A673 (cell line): Measurements from ENCODE around the gene AHDC1. TPM values are rescaled to one million over a fixed set of nuclear protein-coding genes. Genes with fewer than 3 reads are reported as not detected.
"Not testable (repeated sequence)": the region's sequence is repeated elsewhere in the genome, so short reads cannot be mapped to it uniquely, and the experiment has no call there.

Experiments
- BruUV-seq: library from RNA; stranded (reverse); fragments of 400-500 nt; replicated peaks from 2 replicates; lab custom pipeline; 2021; lab: Mats Ljungman, UMichigan
- CTCF ChIA-PET: fragments of 300-600 bp; sonication (Branson Sonifier 250); formaldehyde crosslinking; loops from one replicate; lab custom pipeline; 2022; ENCODE audit warnings: antibody characterized with exemption; lab: Charles Lee
- POLR2A ChIA-PET: fragments of 300-600 bp; sonication (Branson Sonifier 250); formaldehyde crosslinking; loops from one replicate; lab custom pipeline; 2022; ENCODE audit warnings: antibody characterized with exemption; ENCODE audit not compliant: low non-redundant PET; lab: Charles Lee
- DNase-seq: peaks from one replicate; pipeline ENCODE4 v3.0.0-alpha.2; 2015; ENCODE audit warnings: low spot score
- H3K27ac ChIP-seq: fragments of 200-600 bp; sonication (generic); 2 replicates; pipeline ENCODE4 v1.5.1; 2016; ENCODE audit warnings: mixed run types, low read depth, mild to moderate bottlenecking, mixed read lengths, antibody characterized with exemption, low read length; ENCODE audit not compliant: poor library complexity, severe bottlenecking
- H3K27me3 ChIP-seq: fragments of 200-600 bp; sonication (generic); replicated peaks from 2 replicates; pipeline ENCODE4 v1.6.1; 2017; ENCODE audit warnings: mixed run types, low read depth, mild to moderate bottlenecking, mixed read lengths, antibody characterized with exemption, low read length; ENCODE audit not compliant: insufficient read depth, poor library complexity
- H3K36me3 ChIP-seq: fragments of 200-600 bp; sonication (generic); 2 replicates; pipeline ENCODE4 v1.6.1; 2016; ENCODE audit warnings: mixed run types, mild to moderate bottlenecking, mixed read lengths, antibody characterized with exemption, low read length; ENCODE audit not compliant: insufficient read depth, poor library complexity, severe bottlenecking
- H3K4me1 ChIP-seq: fragments of 200-600 bp; sonication (generic); 2 replicates; pipeline ENCODE4 v1.6.1; 2017; ENCODE audit warnings: mixed run types, mild to moderate bottlenecking, mixed read lengths, antibody characterized with exemption, low read length; ENCODE audit not compliant: insufficient read depth, poor library complexity, severe bottlenecking
- H3K4me3 ChIP-seq: fragments of 200-600 bp; sonication (generic); 2 replicates; pipeline ENCODE4 v1.5.1; 2016; ENCODE audit warnings: low read depth, mixed run types, mild to moderate bottlenecking, mixed read lengths, low read length; ENCODE audit not compliant: poor library complexity, severe bottlenecking
- H3K9me3 ChIP-seq: fragments of 200-600 bp; sonication (generic); 2 replicates; pipeline ENCODE4 v1.6.1; 2016; ENCODE audit warnings: mixed run types, low read depth, mild to moderate bottlenecking, mixed read lengths, antibody characterized with exemption, low read length; ENCODE audit not compliant: poor library complexity, severe bottlenecking
- EZH2 ChIP-seq: fragments of 200-600 bp; sonication (generic); IDR thresholded peaks from 2 replicates; pipeline ENCODE4 v1.6.1; 2017; ENCODE audit warnings: borderline replicate concordance, low read depth, mild to moderate bottlenecking, mixed read lengths, antibody characterized with exemption, low read length; ENCODE audit not compliant: poor library complexity, severe bottlenecking
- intact Hi-C: fragments of 100-400 bp; cut with micrococcal nuclease; formaldehyde crosslinking; loops from one replicate; pipeline ENCODE4 v1.10.0; 2022; ENCODE audit not compliant: unreplicated experiment
- total RNA-seq: library from RNA; stranded (reverse); gene quantifications from 2 replicates; pipeline ENCODE4 v1.2.3, GENCODE V29; 2021
- TF ChIP-seq, protein P1 (sequence below): fragments of 300-800, 200-600 bp; sonication (generic); conservative IDR thresholded peaks from 2 replicates; pipeline ENCODE4 v1.5.1; 2017; ENCODE audit warnings: low read depth, mild to moderate bottlenecking, antibody characterized with exemption, low read length, moderate library complexity, mixed read lengths

Gene AHDC1
- total RNA-seq, 1 experiment from 2014 or later, result 33.2 TPM

- intact Hi-C loops, result no loop called here
- BruUV-seq, result no TSS peak
- POLR2A ChIA-PET, result no interaction called here
- Histone ChIP-seq H3K4me3 (no peak overlapping the region), H3K36me3 (no peaks in the 10 kb centered on the region), H3K27me3 (no peaks in the 10 kb centered on the region), H3K9me3 (no peaks in the 10 kb centered on the region), H3K4me1 (no peaks in the 10 kb centered on the region), H3K27ac (no peak overlapping the region)
- DNase-seq, result no peak
- TF ChIP-seq EZH2, result no peak
- TF ChIP-seq, protein P1, sequence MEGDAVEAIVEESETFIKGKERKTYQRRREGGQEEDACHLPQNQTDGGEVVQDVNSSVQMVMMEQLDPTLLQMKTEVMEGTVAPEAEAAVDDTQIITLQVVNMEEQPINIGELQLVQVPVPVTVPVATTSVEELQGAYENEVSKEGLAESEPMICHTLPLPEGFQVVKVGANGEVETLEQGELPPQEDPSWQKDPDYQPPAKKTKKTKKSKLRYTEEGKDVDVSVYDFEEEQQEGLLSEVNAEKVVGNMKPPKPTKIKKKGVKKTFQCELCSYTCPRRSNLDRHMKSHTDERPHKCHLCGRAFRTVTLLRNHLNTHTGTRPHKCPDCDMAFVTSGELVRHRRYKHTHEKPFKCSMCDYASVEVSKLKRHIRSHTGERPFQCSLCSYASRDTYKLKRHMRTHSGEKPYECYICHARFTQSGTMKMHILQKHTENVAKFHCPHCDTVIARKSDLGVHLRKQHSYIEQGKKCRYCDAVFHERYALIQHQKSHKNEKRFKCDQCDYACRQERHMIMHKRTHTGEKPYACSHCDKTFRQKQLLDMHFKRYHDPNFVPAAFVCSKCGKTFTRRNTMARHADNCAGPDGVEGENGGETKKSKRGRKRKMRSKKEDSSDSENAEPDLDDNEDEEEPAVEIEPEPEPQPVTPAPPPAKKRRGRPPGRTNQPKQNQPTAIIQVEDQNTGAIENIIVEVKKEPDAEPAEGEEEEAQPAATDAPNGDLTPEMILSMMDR, result no peak
- CTCF ChIA-PET, result interaction anchor here (0.6 kb wide), 1 partner anchor 37 kb away, joined by 6 read pairs; no protein-coding TSS in a partner anchor
These were observed 41.1 kb upstream of the AHDC1 start for GRCh38 chr1:27645071-27645415.

DNA sequence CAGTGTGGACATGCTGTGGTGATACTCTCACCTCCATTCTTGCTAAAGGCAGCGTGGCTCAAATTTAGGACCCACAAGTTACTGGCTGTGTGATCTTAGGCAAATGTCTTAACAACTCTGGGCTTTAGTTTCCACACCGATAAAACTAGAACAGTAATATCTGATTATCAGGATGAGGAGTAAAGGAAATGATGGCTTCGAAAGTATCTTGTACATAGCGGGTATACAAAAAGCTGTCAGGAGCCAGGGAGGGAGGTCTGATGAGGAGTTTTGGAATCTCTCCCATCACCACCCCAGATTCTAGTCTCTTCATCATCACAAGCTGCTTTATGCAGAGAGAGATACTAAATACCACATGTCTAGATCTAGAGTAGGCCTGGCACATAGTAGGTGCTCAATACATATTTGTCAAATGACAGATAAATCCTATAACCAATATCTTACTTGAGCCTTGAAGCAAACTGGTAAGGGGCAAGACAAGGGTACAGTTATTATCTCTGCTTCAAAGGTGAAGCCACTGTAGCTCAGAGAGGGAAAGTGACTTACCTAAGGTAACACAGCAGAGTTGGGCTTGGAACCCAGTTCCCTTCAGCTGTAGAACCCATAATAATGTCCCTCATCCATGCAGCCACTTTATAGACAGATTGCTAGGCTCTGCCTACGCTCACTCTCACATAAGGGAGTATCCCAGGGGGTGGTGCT, 40.6 kb upstream of the AHDC1 start:
- Histone ChIP-seq H3K9me3 (no peaks in the 10 kb centered on the region), H3K4me3 (no peak overlapping the region), H3K27me3 (no peaks in the 10 kb centered on the region), H3K27ac (no peak overlapping the region), H3K4me1 (no peaks in the 10 kb centered on the region), H3K36me3 (no peaks in the 10 kb centered on the region)
- ChIA-PET CTCF (interaction anchor here (0.6 kb wide), 1 partner anchor 36 kb away, joined by 6 read pairs; no protein-coding TSS in a partner anchor), POLR2A (no interaction called here)
- BruUV-seq, result no TSS peak
- DNase-seq, result no peak
- TF ChIP-seq, protein P1, result no peak
- no peak for TF ChIP-seq EZH2
- intact Hi-C loops, result no loop called here

DNA sequence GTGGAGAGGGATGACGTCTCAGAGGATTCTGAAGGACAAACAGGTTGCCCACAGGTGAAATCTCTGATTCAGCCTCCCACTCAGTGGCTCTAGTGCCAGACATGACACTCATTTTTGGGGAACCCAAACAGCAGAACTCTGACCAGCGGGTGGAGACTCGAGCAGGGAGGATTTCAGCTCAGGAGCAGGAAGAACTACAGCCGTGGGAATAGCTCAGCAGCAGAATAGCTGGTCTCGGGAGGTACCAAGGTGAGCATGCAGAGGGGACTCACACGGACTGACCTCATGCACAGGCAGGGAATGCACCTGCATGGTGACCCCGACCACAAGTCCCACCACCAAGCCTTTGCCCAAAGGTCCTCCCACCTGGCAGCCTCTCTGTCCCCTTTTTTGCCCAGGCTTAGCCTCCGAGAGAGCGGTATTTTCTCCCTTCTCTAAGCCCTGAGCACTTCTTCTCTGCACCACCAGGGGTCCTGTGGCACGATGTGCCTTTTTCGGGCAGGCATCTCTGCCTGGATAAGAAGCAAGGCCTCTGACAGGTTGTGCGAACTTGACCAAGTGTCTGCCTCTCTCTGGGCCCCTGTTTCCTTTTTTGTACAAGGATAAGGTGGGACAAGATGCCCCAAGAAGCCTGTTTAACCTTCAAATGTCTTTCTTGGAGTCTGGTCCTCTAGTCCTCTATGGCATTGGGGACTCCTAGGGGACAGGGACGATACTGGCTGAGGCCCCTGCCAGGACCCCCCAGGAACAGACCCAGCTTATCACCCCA, 39.8 kb upstream of the AHDC1 start:
- no peaks in the 10 kb centered on the region for H3K27me3 ChIP-seq
- POLR2A ChIA-PET, result no interaction called here
- CTCF ChIA-PET, result interaction anchor here (0.7 to 1.0 kb wide), 3 partner anchors 19 to 44 kb away, joined by 3 to 4 read pairs (median 4); no protein-coding TSS in a partner anchor
- BruUV-seq, result no TSS peak
- no peaks in the 10 kb centered on the region for H3K9me3 ChIP-seq
- no peak overlapping the region for H3K27ac ChIP-seq
- no peaks in the 10 kb centered on the region for H3K36me3 ChIP-seq
- DNase-seq, result peak; percentile 73
- no peak overlapping the region for H3K4me3 ChIP-seq
- intact Hi-C loops, result no loop called here
- TF ChIP-seq, protein P1, result peak; percentile 75
- TF ChIP-seq EZH2, result no peak
- no peaks in the 10 kb centered on the region for H3K4me1 ChIP-seq

GRCh38 chr1:27640514-27640913, 36.6 kb upstream of the AHDC1 start:
- not testable (repeated sequence) for H3K27me3 ChIP-seq

More at GRCh38 chr1:27640514-27640913, 36.6 kb upstream of the AHDC1 start:
- POLR2A ChIA-PET, BruUV-seq, H3K36me3 ChIP-seq, H3K27ac ChIP-seq, DNase-seq, CTCF ChIA-PET, H3K9me3 ChIP-seq, H3K4me3 ChIP-seq, intact Hi-C loops, H3K4me1 ChIP-seq: not testable (repeated sequence)
